NCI-H69 (cell line): ENCODE data around the gene FABP6.
A peak's percentile ranks its signal among the peaks of the same experiment; 100 is the strongest.
"Not testable (repeated sequence)": the region's sequence is repeated elsewhere in the genome, so short reads cannot be mapped to it uniquely, and the experiment has no call there.

Experiments
- DNase-seq: peaks from one replicate; lab custom pipeline; 2025; lab: John Stamatoyannopoulos, UW

Gene FABP6

GRCh38 chr5:160221082-160221481 is 8.2 kb upstream of the FABP6 start:
- no peak for DNase-seq

GRCh38 chr5:160227012-160227411 is 2.3 kb upstream of the FABP6 start:
- DNase-seq = no peak

GRCh38 chr5:160230686-160231527 is 1.6 kb downstream of the FABP6 start:
- no peak for DNase-seq

GRCh38 chr5:160231783-160232342 is 2.6 kb downstream of the FABP6 start:
- no peak for DNase-seq

- DNase-seq = no peak
These were observed 3.9 kb downstream of the FABP6 start for GRCh38 chr5:160233215-160233614.

- no peak for DNase-seq
These were observed 6.4 kb downstream of the FABP6 start for GRCh38 chr5:160235731-160236130.

GRCh38 chr5:160237571-160238093 is 8.3 kb downstream of the FABP6 start:
- DNase-seq = no peak

GRCh38 chr5:160240350-160240749 is 11.0 kb downstream of the FABP6 start:
- peak; percentile 61 for DNase-seq

GRCh38 chr5:160242145-160242544 is 12.8 kb downstream of the FABP6 start:
- DNase-seq = no peak

GRCh38 chr5:160245506-160246086 is 16.3 kb downstream of the FABP6 start:
- DNase-seq = peak; percentile 90

GRCh38 chr5:160249570-160249969 is 20.3 kb downstream of the FABP6 start:
- not testable (repeated sequence) for DNase-seq

- DNase-seq = peak; percentile 36
These were observed 20.9 kb downstream of the FABP6 start for GRCh38 chr5:160250226-160250625.

- DNase-seq = no peak
These were observed 21.5 kb downstream of the FABP6 start for GRCh38 chr5:160250826-160251225.

GRCh38 chr5:160251406-160252155 is 22.3 kb downstream of the FABP6 start:
- no peak for DNase-seq

- DNase-seq = no peak
These were observed 23.6 kb downstream of the FABP6 start for GRCh38 chr5:160252916-160253315.

GRCh38 chr5:160253441-160253840 is 24.1 kb downstream of the FABP6 start:
- no peak for DNase-seq

GRCh38 chr5:160254706-160255105 is 25.4 kb downstream of the FABP6 start:
- DNase-seq = no peak

- no peak for DNase-seq
These were observed 30.0 kb downstream of the FABP6 start for GRCh38 chr5:160259341-160259740.

- no peak for DNase-seq
These were observed 30.9 kb downstream of the FABP6 start for GRCh38 chr5:160260006-160260775.

- DNase-seq = no peak
These were observed 31.8 kb downstream of the FABP6 start for GRCh38 chr5:160260881-160261815.
